ENCODE data around the gene RUNX3.

DNA sequence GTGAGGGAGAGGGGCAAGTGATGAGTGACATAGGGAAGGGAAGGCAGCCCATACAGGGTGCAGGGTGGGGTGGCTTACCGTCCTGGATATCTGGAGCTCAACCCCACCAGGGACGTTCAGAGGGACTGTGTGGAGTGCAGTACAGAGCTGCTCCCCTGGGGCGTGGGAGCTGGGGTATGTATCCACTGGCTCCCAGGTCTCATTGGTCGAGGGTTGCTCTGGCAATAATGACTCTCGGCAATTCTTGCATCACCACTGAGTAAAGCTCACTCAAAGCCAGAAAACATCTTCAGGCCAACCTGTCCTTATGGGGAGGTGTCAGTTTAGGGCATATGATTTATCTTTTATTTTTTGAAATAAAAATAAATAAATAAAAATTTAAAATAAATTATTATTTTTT is 43.2 kb upstream of the RUNX3 start:
- TF ChIP-seq, protein P1, sequence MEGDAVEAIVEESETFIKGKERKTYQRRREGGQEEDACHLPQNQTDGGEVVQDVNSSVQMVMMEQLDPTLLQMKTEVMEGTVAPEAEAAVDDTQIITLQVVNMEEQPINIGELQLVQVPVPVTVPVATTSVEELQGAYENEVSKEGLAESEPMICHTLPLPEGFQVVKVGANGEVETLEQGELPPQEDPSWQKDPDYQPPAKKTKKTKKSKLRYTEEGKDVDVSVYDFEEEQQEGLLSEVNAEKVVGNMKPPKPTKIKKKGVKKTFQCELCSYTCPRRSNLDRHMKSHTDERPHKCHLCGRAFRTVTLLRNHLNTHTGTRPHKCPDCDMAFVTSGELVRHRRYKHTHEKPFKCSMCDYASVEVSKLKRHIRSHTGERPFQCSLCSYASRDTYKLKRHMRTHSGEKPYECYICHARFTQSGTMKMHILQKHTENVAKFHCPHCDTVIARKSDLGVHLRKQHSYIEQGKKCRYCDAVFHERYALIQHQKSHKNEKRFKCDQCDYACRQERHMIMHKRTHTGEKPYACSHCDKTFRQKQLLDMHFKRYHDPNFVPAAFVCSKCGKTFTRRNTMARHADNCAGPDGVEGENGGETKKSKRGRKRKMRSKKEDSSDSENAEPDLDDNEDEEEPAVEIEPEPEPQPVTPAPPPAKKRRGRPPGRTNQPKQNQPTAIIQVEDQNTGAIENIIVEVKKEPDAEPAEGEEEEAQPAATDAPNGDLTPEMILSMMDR (IDR thresholded peaks at IDR 0.05; ENCODE audit: low read length) = no peak
- TF ChIP-seq EZH2phosphoT487 (IDR thresholded peaks at IDR 0.05; ENCODE audit: low read length) = no peak
